Measurements from ENCODE around the gene SYT1. TPM values are rescaled to one million over a fixed set of nuclear protein-coding genes. Genes with fewer than 3 reads are reported as not detected.

SYT1 gene
- total and polyA plus RNA-seq, 2 donors (not counting 1 experiment from before 2014, with no cell fraction given), result 0.60 to 1.3 TPM

DNA sequence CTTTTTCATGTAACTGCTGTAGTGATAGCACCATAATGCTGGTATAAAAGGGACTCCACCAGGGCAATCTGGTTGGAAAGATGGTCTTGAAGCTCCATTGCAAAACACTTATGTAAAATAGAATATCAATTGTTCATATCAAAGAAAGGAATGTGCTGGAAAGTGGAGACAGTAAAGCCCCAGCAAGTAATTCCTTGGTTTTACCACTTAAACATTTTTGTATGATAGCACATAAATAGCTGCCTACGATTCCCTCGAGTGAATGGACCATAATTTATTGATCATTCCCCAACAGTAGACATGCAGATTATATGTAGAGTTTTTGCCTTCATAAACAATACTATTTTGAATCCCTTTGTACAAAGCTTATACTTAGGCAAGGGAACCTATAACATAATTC, 550.7 kb downstream of the SYT1 start:
- DNase-seq (no peak), ATAC-seq (ENCODE audit: low read depth) (no peak)
- POLR2A ChIA-PET, result no interaction called here
- Histone ChIP-seq H3K4me1 (ENCODE audit: control insufficient read depth in 2 of 2, insufficient read depth in 2 of 2, low read length in 2 of 2) (no peaks in the 10 kb centered on the region), H3K9ac (ENCODE audit: low read length) (no peak overlapping the region), H2AFZ (ENCODE audit: insufficient read depth, low read depth, low read length, poor library complexity, severe bottlenecking) (no peak overlapping the region), H3K27ac (ENCODE audit: low read length in 2 of 2) (no peak overlapping the region), H3K4me2 (replicated peaks; ENCODE audit: low read depth, low read length, poor library complexity, severe bottlenecking) (no peak overlapping the region), H3K9me3 (ENCODE audit: control extremely low read depth in 1 of 3, control insufficient read depth in 2 of 3, insufficient read depth in 1 of 3, low read length in 2 of 3) (no peaks in the 10 kb centered on the region), H3K79me2 (ENCODE audit: control insufficient read depth, insufficient read depth, low read length) (no peaks in the 10 kb centered on the region), H3K36me3 (replicated peaks in 1 of 2; ENCODE audit: control extremely low read depth in 1 of 2, control insufficient read depth in 1 of 2, extremely low read depth in 1 of 2, insufficient read depth in 2 of 2, low read length in 1 of 2) (no peaks in the 10 kb centered on the region), H4K20me1 (ENCODE audit: control insufficient read depth, insufficient read depth, low read length, poor library complexity, severe bottlenecking) (no peaks in the 10 kb centered on the region), H3K27me3 (replicated peaks in 1 of 4; ENCODE audit: control extremely low read depth in 1 of 4, control insufficient read depth in 3 of 4, insufficient read depth in 4 of 4, low read length in 3 of 4) (no peaks in the 10 kb centered on the region), H3K4me3 (ENCODE audit: control extremely low read depth in 1 of 5, extremely low read depth in 1 of 5, insufficient read depth in 1 of 5, low read depth in 2 of 5, low read length in 4 of 5) (no peak overlapping the region)
- Mint-ChIP-seq H3K4me1 (no peaks in the 10 kb centered on the region), H3K4me3 (no peak overlapping the region), H3K27ac (no peak overlapping the region), H3K9me3 (ENCODE audit: insufficient read depth) (no peaks in the 10 kb centered on the region), H3K27me3 (no peaks in the 10 kb centered on the region)
- intact Hi-C loops (cut with micrococcal nuclease), result no loop called here
- WGBS (ENCODE audit: insufficient coverage), result no CpG with 5 or more reads among the region's 2 CpGs
- CTCF ChIA-PET, result no interaction called here
- TF ChIP-seq CTCF (IDR thresholded peaks at IDR 0.05), result no peak
- no peak for TF ChIP-seq EZH2 (IDR thresholded peaks at IDR 0.05; ENCODE audit: borderline replicate concordance, insufficient read depth, low read depth, low read length, poor library complexity, severe bottlenecking)

DNA sequence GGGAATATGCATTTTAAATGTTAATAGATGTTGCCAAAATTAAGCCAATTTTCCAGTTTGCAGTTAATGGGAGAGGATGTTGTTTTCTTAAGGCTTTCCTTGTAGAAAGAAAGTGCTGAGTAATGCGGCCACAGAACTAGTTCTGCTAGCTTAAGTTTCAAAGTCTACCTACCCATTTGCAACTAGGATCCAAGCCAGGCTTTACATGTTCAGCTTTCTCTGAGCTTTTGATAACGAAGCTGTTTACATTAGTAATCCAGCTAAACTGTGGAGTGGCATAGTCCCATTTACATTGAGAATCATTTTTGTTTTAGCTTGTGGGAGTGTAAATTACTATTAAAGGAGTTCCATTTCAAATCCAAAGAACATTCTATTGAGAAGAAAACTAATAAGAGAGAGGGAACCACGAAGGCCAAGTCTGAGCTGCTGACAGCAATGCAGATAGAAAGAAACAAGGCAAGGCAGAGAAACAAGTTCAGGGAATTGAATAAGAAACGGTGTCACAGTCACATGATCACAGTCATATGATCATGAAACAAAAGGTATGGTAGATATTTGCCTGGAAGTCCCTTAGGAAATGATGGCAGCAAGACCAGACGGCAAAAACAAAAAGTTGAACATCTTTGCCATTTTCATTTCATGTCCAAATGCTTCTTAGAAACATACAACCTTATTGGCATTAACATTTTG, 551.3 kb downstream of the SYT1 start:
- Histone ChIP-seq H3K27ac (ENCODE audit: low read length in 2 of 2) (no peak overlapping the region), H3K4me2 (replicated peaks; ENCODE audit: low read depth, low read length, poor library complexity, severe bottlenecking) (no peak overlapping the region), H2AFZ (ENCODE audit: insufficient read depth, low read depth, low read length, poor library complexity, severe bottlenecking) (no peak overlapping the region), H3K9me3 (ENCODE audit: control extremely low read depth in 1 of 3, control insufficient read depth in 2 of 3, insufficient read depth in 1 of 3, low read length in 2 of 3) (no peaks in the 10 kb centered on the region), H3K27me3 (replicated peaks in 1 of 4; ENCODE audit: control extremely low read depth in 1 of 4, control insufficient read depth in 3 of 4, insufficient read depth in 4 of 4, low read length in 3 of 4) (no peaks in the 10 kb centered on the region), H3K4me1 (ENCODE audit: control insufficient read depth in 2 of 2, insufficient read depth in 2 of 2, low read length in 2 of 2) (no peaks in the 10 kb centered on the region), H3K9ac (ENCODE audit: low read length) (no peak overlapping the region), H3K36me3 (replicated peaks in 1 of 2; ENCODE audit: control extremely low read depth in 1 of 2, control insufficient read depth in 1 of 2, extremely low read depth in 1 of 2, insufficient read depth in 2 of 2, low read length in 1 of 2) (no peaks in the 10 kb centered on the region), H4K20me1 (ENCODE audit: control insufficient read depth, insufficient read depth, low read length, poor library complexity, severe bottlenecking) (no peaks in the 10 kb centered on the region), H3K79me2 (ENCODE audit: control insufficient read depth, insufficient read depth, low read length) (no peaks in the 10 kb centered on the region), H3K4me3 (ENCODE audit: control extremely low read depth in 1 of 5, extremely low read depth in 1 of 5, insufficient read depth in 1 of 5, low read depth in 2 of 5, low read length in 4 of 5) (no peak overlapping the region)
- Mint-ChIP-seq H3K4me1 (no peaks in the 10 kb centered on the region), H3K27me3 (no peaks in the 10 kb centered on the region), H3K9me3 (ENCODE audit: insufficient read depth) (no peaks in the 10 kb centered on the region), H3K27ac (no peak overlapping the region), H3K4me3 (no peak overlapping the region)
- DNase-seq, result no peak
- ChIA-PET CTCF (no interaction called here), POLR2A (no interaction called here)
- intact Hi-C loops (cut with micrococcal nuclease), result no loop called here
- ATAC-seq (ENCODE audit: low read depth), result no peak
- TF ChIP-seq EZH2 (IDR thresholded peaks at IDR 0.05; ENCODE audit: borderline replicate concordance, insufficient read depth, low read depth, low read length, poor library complexity, severe bottlenecking) (no peak), CTCF (IDR thresholded peaks at IDR 0.05) (no peak)
- 43% methylated on average over 1 of the region's 5 CpGs for WGBS (ENCODE audit: insufficient coverage)

Data from B cell (primary cell).